Psoas muscle (tissue), 8 donors: Measurements from ENCODE around the gene TRAPPC12. TPM values are rescaled to one million over a fixed set of nuclear protein-coding genes. Genes with fewer than 3 reads are reported as not detected.

Source experiments
- ATAC-seq, 4 donors: fragments of 200-7000 bp; cut with Tn5 transposase; one replicate each; pipeline ENCODE4 v1.9.1; 2020; ENCODE audit warnings: moderate library complexity in 3 of 4, mild to moderate bottlenecking in 2 of 4
- DNase-seq, 2 donors: peaks; one replicate each; pipeline ENCODE4 v3.0.0-alpha.2; 2020
- H3K27ac ChIP-seq: fragments of 200-600 bp; one replicate; pipeline ENCODE4 v1.8.0; 2022
- H3K27me3 ChIP-seq, 3 donors: fragments of 200-600 bp in 1 of 3; one replicate each; pipeline versions ENCODE4 v1.6.1 to v1.8.0; 2013 to 2022; ENCODE audit warnings: low read length in 2 of 3, mild to moderate bottlenecking in 2 of 3, moderate library complexity in 1 of 3; ENCODE audit not compliant: insufficient read depth in 3 of 3
- H3K36me3 ChIP-seq, 2 donors: fragments of 200-600 bp in 1 of 2; one replicate each; pipeline versions ENCODE4 v1.6.1 to v1.8.0; 2013 to 2022; ENCODE audit warnings: low read depth in 1 of 2, mild to moderate bottlenecking in 1 of 2, moderate library complexity in 1 of 2; ENCODE audit not compliant: insufficient read depth in 1 of 2
- H3K4me1 ChIP-seq: fragments of 200-600 bp; one replicate; pipeline ENCODE4 v1.8.0; 2022
- H3K4me3 ChIP-seq: fragments of 200-600 bp; one replicate; pipeline ENCODE4 v1.8.0; 2022; ENCODE audit warnings: mild to moderate bottlenecking
- H3K9me3 ChIP-seq: fragments of 200-600 bp; one replicate; pipeline ENCODE4 v1.8.0; 2022
- CTCF ChIP-seq: fragments of 200-600 bp; IDR thresholded peaks from one replicate; pipeline ENCODE4 v1.8.0; 2022; ENCODE audit warnings: antibody characterized with exemption
- WGBS, 3 donors: extraction: QIAGEN DNeasy Blood & Tissue Kit; methylation state at CpG; one replicate each; pipeline versions ENCODE4 v1.1.6 to v1.1.7; 2013; 5-methylcytosine and 5-hydroxymethylcytosine counted together
- intact Hi-C, 2 donors: fragments of 100-400 bp; cut with DNase I; formaldehyde crosslinking; loops; one replicate each; pipeline versions ENCODE4 v1.11.0 to v1.14.2; 2022
- polyA plus RNA-seq, 3 donors: library from polyadenylated mRNA; stranded (reverse); fragments of 200-250 nt; gene quantifications; one replicate each; pipeline ENCODE4 v1.2.3, GENCODE V29; 2013
- total RNA-seq, 4 donors: library from RNA; stranded (reverse); fragmentation: NEBNext Ultra II Directional in 2 of 4; extraction: Animal tissue kit (Norgen Biotek cat#: 25700) in 2 of 4; gene quantifications; one replicate each; pipeline versions ENCODE4 v1.2.1 to v1.2.4, GENCODE V29; 2021 to 2023
- donor health status: healthy with polysubstance abuse.
- donor health status: DM: no; HTN: no; CAD: no; lungs with moderate emphysema.
- donor health status: Bipolar disorder and iron deficiency.
- donor health status: healthy.
- donor health status: DM: yes; HTN: yes; CAD: no.
- donor health status: DM: no; HTN: no; CAD: no.
- donor health status: DM: no; HTN: no; CAD: no.
- donor health status: DM: yes; HTN: yes; CAD: no.

The TRAPPC12 gene
- total and polyA plus RNA-seq, 7 donors: 28.7 to 90.3 (median 56.7) TPM

GRCh38 chr2:3460156-3460555, 80.7 kb downstream of the TRAPPC12 start:
- Histone ChIP-seq H3K27me3 (no peaks in the 10 kb centered on the region), H3K27ac (peak overlapping the region; percentile 65), H3K9me3 (no peaks in the 10 kb centered on the region), H3K36me3 (peaks cover 0 to 45% of the 10 kb centered on the region in 2 donors), H3K4me1 (peaks cover 33% of the 10 kb centered on the region), H3K4me3 (peak overlapping the region; percentile 22)
- WGBS, 3 donors: 32 to 53% (median 34%) methylated on average over 11 of the region's 11 CpGs
- peak in 1 of 2 donors; percentile 61 for DNase-seq
- intact Hi-C loops: loop anchor here in 1 of 2 donors (2.0 kb wide), 1 partner anchor 35 kb away; no protein-coding TSS in a partner anchor
- peak; percentile 34 to 70 (median 58) for ATAC-seq
- TF ChIP-seq CTCF: no peak

GRCh38 chr2:3460831-3461800, 81.6 kb downstream of the TRAPPC12 start:
- Histone ChIP-seq H3K9me3 (no peaks in the 10 kb centered on the region), H3K36me3 (peaks cover 0 to 52% of the 10 kb centered on the region in 2 donors), H3K4me1 (peaks cover 38% of the 10 kb centered on the region), H3K27ac (peak overlapping the region; percentile 65), H3K4me3 (no peak overlapping the region), H3K27me3 (no peaks in the 10 kb centered on the region)
- ATAC-seq (peak; percentile 42 to 65 (median 62)), DNase-seq (peak in 1 of 2 donors; percentile 78)
- intact Hi-C loops: loop anchor here in 1 of 2 donors (2.0 kb wide), 1 partner anchor 36 kb away; no protein-coding TSS in a partner anchor
- TF ChIP-seq CTCF: no peak
- 73 to 82% (median 78%) methylated on average over 38 of the region's 38 CpGs for WGBS, 3 donors

- Histone ChIP-seq H3K27me3 (no peaks in the 10 kb centered on the region), H3K9me3 (no peaks in the 10 kb centered on the region), H3K27ac (no peak overlapping the region), H3K36me3 (peaks cover 3 to 52% of the 10 kb centered on the region in 2 donors), H3K4me1 (peaks cover 42% of the 10 kb centered on the region), H3K4me3 (no peak overlapping the region)
- no peak for ATAC-seq
- WGBS, 3 donors: 63 to 69% (median 64%) methylated on average over 12 of the region's 12 CpGs
- no peak for DNase-seq
- intact Hi-C loops: loop anchor here in 1 of 2 donors (2.0 kb wide), 1 partner anchor 37 kb away; no protein-coding TSS in a partner anchor
- peak; percentile 94 for TF ChIP-seq CTCF
These were observed 82.5 kb downstream of the TRAPPC12 start for GRCh38 chr2:3461801-3462492.

GRCh38 chr2:3462493-3463104, 83.1 kb downstream of the TRAPPC12 start:
- intact Hi-C loops: no loop called here
- ATAC-seq: no peak
- H3K36me3 ChIP-seq: peaks cover 3 to 52% of the 10 kb centered on the region in 2 donors

More at GRCh38 chr2:3462493-3463104, 83.1 kb downstream of the TRAPPC12 start:
- Histone ChIP-seq H3K4me3 (no peak overlapping the region), H3K27me3 (no peaks in the 10 kb centered on the region), H3K4me1 (peaks cover 42% of the 10 kb centered on the region), H3K27ac (no peak overlapping the region), H3K9me3 (no peaks in the 10 kb centered on the region)
- 63 to 69% (median 67%) methylated on average over 10 of the region's 10 CpGs for WGBS, 3 donors
- peak in 1 of 2 donors; percentile 45 for DNase-seq
- TF ChIP-seq CTCF: no peak
